ENCODE data around the gene SH3TC1.

Gene SH3TC1

GRCh38 chr4:8195841-8196458, 3.1 kb upstream of the SH3TC1 start:
- Histone ChIP-seq H3K4me2 (ENCODE audit: low read length) (no peak overlapping the region), H3K4me1 (ENCODE audit: control insufficient read depth, low read length) (peaks cover 78% of the 10 kb centered on the region)
- TF ChIP-seq CTCF (IDR thresholded peaks at IDR 0.05; ENCODE audit: low read depth, low read length, poor library complexity, severe bottlenecking) = no peak
- no peak for TF ChIP-seq EZH2phosphoT487 (IDR thresholded peaks at IDR 0.05; ENCODE audit: borderline replicate concordance, low read length)

GRCh38 chr4:8197521-8197920, 1.6 kb upstream of the SH3TC1 start:
- Histone ChIP-seq H3K9me3 (ENCODE audit: control insufficient read depth, insufficient read depth, low read length) (no peaks in the 10 kb centered on the region), H3K36me3 (ENCODE audit: control insufficient read depth, low read length) (peaks cover 10% of the 10 kb centered on the region), H3K4me1 (ENCODE audit: control insufficient read depth, low read length) (peaks cover 84% of the 10 kb centered on the region), H3K9me2 (replicated peaks; ENCODE audit: control insufficient read depth, low read length) (no peaks in the 10 kb centered on the region), H3K79me2 (ENCODE audit: control insufficient read depth, low read length) (peaks cover 21% of the 10 kb centered on the region), H4K20me1 (ENCODE audit: control insufficient read depth, insufficient read depth, low read depth, low read length) (no peaks in the 10 kb centered on the region), H3F3A (ENCODE audit: control insufficient read depth, insufficient read depth) (peaks cover 15% of the 10 kb centered on the region), H3K27me3 (ENCODE audit: control insufficient read depth, low read length) (no peaks in the 10 kb centered on the region), H3K4me2 (ENCODE audit: low read length) (no peak overlapping the region), H3K4me3 (ENCODE audit: low read length) (no peak overlapping the region), H3K27ac (ENCODE audit: low read depth, low read length) (no peak overlapping the region)
- TF ChIP-seq EZH2phosphoT487 (IDR thresholded peaks at IDR 0.05; ENCODE audit: borderline replicate concordance, low read length) (no peak), CTCF (IDR thresholded peaks at IDR 0.05; ENCODE audit: low read depth, low read length, poor library complexity, severe bottlenecking) (no peak)

More at GRCh38 chr4:8195841-8196458, 3.1 kb upstream of the SH3TC1 start:
- Histone ChIP-seq H3K9me2 (replicated peaks; ENCODE audit: control insufficient read depth, low read length) (no peaks in the 10 kb centered on the region), H3F3A (ENCODE audit: control insufficient read depth, insufficient read depth) (peaks cover 13% of the 10 kb centered on the region), H3K4me3 (ENCODE audit: low read length) (no peak overlapping the region), H3K27ac (ENCODE audit: low read depth, low read length) (no peak overlapping the region), H3K36me3 (ENCODE audit: control insufficient read depth, low read length) (peaks cover 4% of the 10 kb centered on the region), H4K20me1 (ENCODE audit: control insufficient read depth, insufficient read depth, low read depth, low read length) (no peaks in the 10 kb centered on the region), H3K79me2 (ENCODE audit: control insufficient read depth, low read length) (peaks cover 10% of the 10 kb centered on the region), H3K9me3 (ENCODE audit: control insufficient read depth, insufficient read depth, low read length) (no peaks in the 10 kb centered on the region), H3K27me3 (ENCODE audit: control insufficient read depth, low read length) (no peaks in the 10 kb centered on the region)

DNA sequence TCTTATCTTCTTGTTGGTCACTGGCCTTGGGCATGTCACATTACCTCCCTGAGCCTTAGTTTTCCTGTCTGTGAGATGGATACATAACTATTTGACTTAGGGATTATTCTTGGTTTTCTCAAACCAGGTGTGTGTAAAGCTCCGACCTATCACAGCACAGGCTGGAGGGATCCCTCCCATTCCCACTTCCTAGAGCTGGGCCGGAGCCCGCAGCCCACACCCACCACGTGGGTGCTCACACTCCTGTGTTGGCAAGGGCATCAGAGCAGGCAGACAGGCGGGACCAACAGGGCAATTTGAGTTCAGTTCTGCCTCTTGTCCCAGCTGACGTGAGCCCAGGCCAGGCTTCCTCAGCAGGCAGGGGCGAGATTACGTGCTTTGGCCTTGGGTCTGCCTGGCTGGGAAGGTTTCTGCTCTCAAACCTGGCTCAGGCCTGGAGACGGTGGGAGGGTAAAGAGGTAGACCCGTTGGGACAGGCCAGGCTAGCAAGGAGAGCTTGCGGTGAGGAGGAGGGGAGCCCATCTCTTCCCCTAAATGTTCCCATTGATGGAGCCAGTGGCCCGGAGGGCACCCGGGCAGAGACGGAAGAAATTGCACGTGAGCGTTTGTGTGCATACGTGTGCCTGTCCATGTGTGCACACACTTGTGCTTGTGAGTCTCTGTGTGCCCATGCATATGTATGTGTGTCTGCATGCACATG, 734 bp upstream of the SH3TC1 start:
- H3K4me3 ChIP-seq (ENCODE audit: low read length) = peak overlapping the region; percentile 81
- H3K4me2 ChIP-seq (ENCODE audit: low read length) = peak overlapping the region; percentile 88
- peaks cover 15% of the 10 kb centered on the region for H3F3A ChIP-seq (ENCODE audit: control insufficient read depth, insufficient read depth)
- H3K27ac ChIP-seq (ENCODE audit: low read depth, low read length) = peak overlapping the region; percentile 94
- H3K9me2 ChIP-seq (replicated peaks; ENCODE audit: control insufficient read depth, low read length) = no peaks in the 10 kb centered on the region
- H3K4me1 ChIP-seq (ENCODE audit: control insufficient read depth, low read length) = peaks cover 84% of the 10 kb centered on the region
- H4K20me1 ChIP-seq (ENCODE audit: control insufficient read depth, insufficient read depth, low read depth, low read length) = no peaks in the 10 kb centered on the region
- H3K9me3 ChIP-seq (ENCODE audit: control insufficient read depth, insufficient read depth, low read length) = no peaks in the 10 kb centered on the region
- TF ChIP-seq EZH2phosphoT487 (IDR thresholded peaks at IDR 0.05; ENCODE audit: borderline replicate concordance, low read length) (no peak), CTCF (IDR thresholded peaks at IDR 0.05; ENCODE audit: low read depth, low read length, poor library complexity, severe bottlenecking) (no peak)
- peaks cover 29% of the 10 kb centered on the region for H3K79me2 ChIP-seq (ENCODE audit: control insufficient read depth, low read length)
- no peaks in the 10 kb centered on the region for H3K27me3 ChIP-seq (ENCODE audit: control insufficient read depth, low read length)
- peaks cover 15% of the 10 kb centered on the region for H3K36me3 ChIP-seq (ENCODE audit: control insufficient read depth, low read length)
